ENCODE results near the gene HSP90B1. TPM values are rescaled to one million over a fixed set of nuclear protein-coding genes. Genes with fewer than 3 reads are reported as not detected.

The HSP90B1 gene
- total and polyA plus RNA-seq, 9 of the 15 experiments (the other 6 are each of a cell fraction or from before 2014, with no cell fraction given): 196 to 719 (median 557) TPM

- intact Hi-C loops (cut with micrococcal nuclease): loop anchor here (5.0 kb wide), 2 partner anchors 174 to 474 kb away; no protein-coding TSS in a partner anchor
- Histone ChIP-seq H3K4me1 (replicated peaks in 1 of 2; ENCODE audit: control insufficient read depth in 2 of 2, insufficient read depth in 2 of 2, low read length in 2 of 2) (no peaks in the 10 kb centered on the region), H3K9ac (ENCODE audit: insufficient read depth in 1 of 2, low read depth in 2 of 2, low read length in 2 of 2) (no peak overlapping the region), H3K27ac (ENCODE audit: extremely low read depth, low read depth, low read length) (no peak overlapping the region), H3K4me2 (ENCODE audit: insufficient read depth, low read length) (no peak overlapping the region), H3K27me3 (ENCODE audit: control insufficient read depth in 2 of 2, insufficient read depth in 2 of 2, low read length in 2 of 2) (peaks cover 9 to 19% of the 10 kb centered on the region in 2 experiments; a peak in 3 of 5 replicates), H3K9me1 (ENCODE audit: control insufficient read depth, insufficient read depth, low read length) (no peaks in the 10 kb centered on the region), H3K9me3 (replicated peaks; ENCODE audit: control insufficient read depth, insufficient read depth, low read depth, low read length) (no peaks in the 10 kb centered on the region), H2AFZ (ENCODE audit: low read depth, low read length) (no peak overlapping the region), H3K79me2 (ENCODE audit: control insufficient read depth, insufficient read depth, low read length) (no peaks in the 10 kb centered on the region), H4K20me1 (replicated peaks; ENCODE audit: control insufficient read depth, insufficient read depth, low read length) (peaks cover 3% of the 10 kb centered on the region; the same call in 1 of the 2 replicates), H3K4me3 (no peak overlapping the region), H3K36me3 (ENCODE audit: control insufficient read depth, insufficient read depth, low read length) (no peaks in the 10 kb centered on the region)
- in situ Hi-C loops (cut with MboI): loop anchor here (10.0 to 25.0 kb wide), 2 partner anchors 222 to 1904 kb away; no protein-coding TSS in a partner anchor
- BruUV-seq (replicated peaks): no TSS peak
- no peak for TF ChIP-seq OTX1 (CRISPR knock-in tag; IDR thresholded peaks at IDR 0.05)
- no peak for TF ChIP-seq SMARCA5 (IDR thresholded peaks at IDR 0.05)
- no peak for TF ChIP-seq SMARCE1 (IDR thresholded peaks at IDR 0.05)
- no peak for TF ChIP-seq ZBTB5 (IDR thresholded peaks at IDR 0.05)
- TF ChIP-seq ZFP36 (IDR thresholded peaks at IDR 0.05; ENCODE audit: low read depth, low read length, partially characterized antibody): peak; percentile 21
- TF ChIP-seq CHAMP1 (IDR thresholded peaks at IDR 0.05): no peak
- TF ChIP-seq CEBPB (tag; IDR thresholded peaks at IDR 0.05): 0 out of 2 replicates have a peak, but pooled peaks have one; percentile 31
- TF ChIP-seq CBX1 (IDR thresholded peaks at IDR 0.05; ENCODE audit: low read depth): no peak
- TF ChIP-seq ZBTB7A (IDR thresholded peaks at IDR 0.05; ENCODE audit: borderline replicate concordance, control insufficient read depth, low read depth, low read length): no peak
- ChIA-PET POLR2A (interaction anchor here (0.6 to 1.0 kb wide), 2 partner anchors 47 to 973 kb away, joined by 3 read pairs; no protein-coding TSS in a partner anchor), CTCF (ENCODE audit: low intra/inter-chr PET ratio) (interaction anchor here (0.5 to 2.0 kb wide), 3 partner anchors 226 to 1170 kb away, joined by 3 to 9 read pairs (median 3); no protein-coding TSS in a partner anchor)
- DNase-seq (ENCODE audit: extremely low read depth in 1 of 4, low spot score in 3 of 4) (no peak), FAIRE-seq (no peak), ATAC-seq (no peak)
- 3% methylated on average over 2 of the region's 2 CpGs for WGBS (ENCODE audit: insufficient coverage, low coverage, missing lambda C conversion rate)
Measured at GRCh38 chr12:103882861-103883596, 47.2 kb upstream of the HSP90B1 start.

Data from K562 (cell line).